Measurements from ENCODE around the gene PRKN. TPM values are rescaled to one million over a fixed set of nuclear protein-coding genes. Genes with fewer than 3 reads are reported as not detected.

PRKN gene
- total RNA-seq, 1 experiment from 2014 or later = 2.0 TPM

DNA sequence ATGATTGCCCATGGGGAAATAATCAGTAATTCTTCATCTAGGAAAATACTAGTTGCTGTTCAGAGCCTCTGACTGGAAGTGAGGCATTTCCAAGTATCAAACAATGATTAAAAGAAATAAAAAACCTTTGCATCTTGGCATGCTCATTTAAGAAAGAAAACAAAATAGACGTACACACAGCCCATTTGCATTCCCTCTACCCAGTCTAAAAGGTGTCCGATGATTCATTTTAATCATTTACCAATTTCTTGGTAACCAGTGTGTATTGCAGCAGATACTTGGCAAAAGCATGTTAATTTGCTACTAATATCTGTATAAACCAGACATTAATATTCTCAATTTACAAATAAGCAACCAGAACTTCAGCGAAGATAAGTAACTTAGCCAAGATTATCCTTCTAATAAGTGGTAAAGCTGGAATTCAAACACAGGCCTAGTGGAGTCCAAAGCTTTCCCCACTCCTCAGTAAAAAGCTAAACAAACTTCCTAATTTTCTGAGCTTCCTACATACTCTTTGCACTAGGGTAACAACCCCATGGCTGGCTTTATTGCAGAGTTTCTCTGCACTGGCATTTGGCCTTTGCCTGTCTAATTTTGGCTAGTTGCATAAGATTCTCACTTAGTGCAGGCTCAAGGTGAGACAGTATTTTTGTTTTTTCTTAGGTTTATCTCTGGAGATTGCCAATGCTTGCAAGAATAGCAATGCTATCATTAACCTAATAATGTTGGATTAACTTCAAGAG is 338.1 kb downstream of the PRKN start:
- H3K23ac ChIP-seq (ENCODE audit: insufficient read length, low read depth, low read length) = no peak overlapping the region
- WGBS (ENCODE audit: extremely low coverage, insufficient read length, low lambda C conversion rate) = no CpG with 5 or more reads among the region's 3 CpGs

More for the DNA sequence above, 338.1 kb downstream of the PRKN start:
- Mint-ChIP-seq H3K9me3 (no peaks in the 10 kb centered on the region), H3K27ac (no peak overlapping the region), H3K4me3 (no peak overlapping the region), H3K27me3 (ENCODE audit: low read depth) (no peaks in the 10 kb centered on the region; the same call in 1 of the 2 replicates), H3K4me1 (0 out of 4 replicates have a peak, but pooled peaks cover 2% of the 10 kb centered on the region in 2 experiments), H3K36me3 (ENCODE audit: insufficient read depth in 1 of 3, low read depth in 3 of 3) (no peaks in the 10 kb centered on the region)
- H4K20me1 ChIP-seq (ENCODE audit: control insufficient read depth, insufficient read depth, insufficient read length) = no peaks in the 10 kb centered on the region
- no peak overlapping the region for H3K18ac ChIP-seq (ENCODE audit: insufficient read length, low read depth, low read length)
- H3K4me1 ChIP-seq (ENCODE audit: insufficient read depth, low read length) = no peaks in the 10 kb centered on the region
- H4K8ac ChIP-seq (replicated peaks; ENCODE audit: insufficient read length, low read depth, low read length) = no peak overlapping the region
- no peak overlapping the region for H4K91ac ChIP-seq (ENCODE audit: insufficient read length, low read depth, low read length)
- no peak for DNase-seq
- no peaks in the 10 kb centered on the region for H3K79me1 ChIP-seq (ENCODE audit: insufficient read depth, low read depth, low read length, poor library complexity, severe bottlenecking)
- H4K5ac ChIP-seq (ENCODE audit: insufficient read length, low read depth, low read length) = no peak overlapping the region
- no peak overlapping the region for H3K56ac ChIP-seq (ENCODE audit: insufficient read length, low read depth, low read length)
- no peaks in the 10 kb centered on the region for H3K23me2 ChIP-seq (ENCODE audit: insufficient read length, low read depth, low read length, poor library complexity, severe bottlenecking)
- H3K4ac ChIP-seq (ENCODE audit: low read depth, low read length) = no peak overlapping the region
- H3K27ac ChIP-seq (ENCODE audit: insufficient read length, low read depth, low read length) = no peak overlapping the region
- no peak overlapping the region for H2BK12ac ChIP-seq (ENCODE audit: insufficient read length, low read depth, low read length)
- no peak overlapping the region for H3K9ac ChIP-seq (ENCODE audit: extremely low read depth, insufficient read length, low read length)
- H3K9me3 ChIP-seq (ENCODE audit: control insufficient read depth, low read depth, low read length) = no peaks in the 10 kb centered on the region
- no peak overlapping the region for H2BK120ac ChIP-seq (ENCODE audit: low read depth, low read length, poor library complexity, severe bottlenecking)
- no peak overlapping the region for H2AFZ ChIP-seq (ENCODE audit: low read length)
- H3T11ph ChIP-seq (ENCODE audit: low read length) = no peak overlapping the region
- no peak for TF ChIP-seq CTCF (conservative IDR thresholded peaks at IDR 0.05)
- H3K14ac ChIP-seq (ENCODE audit: insufficient read depth, low read length) = no peak overlapping the region
- no peaks in the 10 kb centered on the region for H3K27me3 ChIP-seq (ENCODE audit: insufficient read depth, low read length)
- no peak overlapping the region for H3K4me2 ChIP-seq (ENCODE audit: insufficient read depth, insufficient read length, low read length)
- no peak overlapping the region for H2BK20ac ChIP-seq (ENCODE audit: low read depth, low read length, poor library complexity, severe bottlenecking)
- no peak overlapping the region for H2BK15ac ChIP-seq (ENCODE audit: low read depth, low read length)
- H2BK5ac ChIP-seq (ENCODE audit: insufficient read length, low read length) = no peak overlapping the region
- no peaks in the 10 kb centered on the region for H3K79me2 ChIP-seq (ENCODE audit: insufficient read depth, low read length)
- no peak overlapping the region for H2AK5ac ChIP-seq (ENCODE audit: insufficient read length, low read length)
